Right lobe of liver (tissue), 6 donors: ENCODE measurements around the gene TRPC4AP. TPM values are rescaled to one million over a fixed set of nuclear protein-coding genes. Genes with fewer than 3 reads are reported as not detected.
A peak's percentile ranks its signal among the peaks of the same experiment; 100 is the strongest.

Source experiments
- ATAC-seq, 4 donors: fragments of 200-7000 bp; cut with Tn5 transposase; one replicate each; pipeline ENCODE4 v1.9.1; 2020; ENCODE audit warnings: mild to moderate bottlenecking in 4 of 4, moderate library complexity in 4 of 4
- DNase-seq, 3 donors: peaks; one replicate each; pipeline ENCODE4 v3.0.0-alpha.2; 2020
- H3K27ac ChIP-seq, 3 donors: fragments of 200-600 bp; one replicate each; pipeline ENCODE4 v1.8.0; 2022
- H3K27me3 ChIP-seq, 2 donors: fragments of 200-600 bp; one replicate each; pipeline ENCODE4 v1.8.0; 2022
- H3K36me3 ChIP-seq, 4 donors: fragments of 200-600 bp; sonication (generic) in 1 of 4; one replicate each; pipeline versions ENCODE4 v1.5.1 to v1.8.0; 2017 to 2022; ENCODE audit warnings: control low read depth in 1 of 4
- H3K4me1 ChIP-seq, 4 donors: fragments of 200-600 bp; sonication (generic) in 1 of 4; one replicate each; pipeline versions ENCODE4 v1.5.1 to v1.8.0; 2017 to 2022; ENCODE audit warnings: control low read depth in 1 of 4
- H3K4me3 ChIP-seq, 3 donors: fragments of 200-600 bp; one replicate each; pipeline ENCODE4 v1.8.0; 2022
- H3K9me3 ChIP-seq, 4 donors: fragments of 200-600 bp; sonication (generic) in 1 of 4; one replicate each; pipeline versions ENCODE4 v1.5.1 to v1.8.0; 2017 to 2022; ENCODE audit warnings: control low read depth in 1 of 4
- POLR2A ChIP-seq: fragments of 450-650 bp; IDR thresholded peaks from one replicate; pipeline ENCODE4 v1.6.1; 2017; ENCODE audit warnings: antibody characterized with exemption, mild to moderate bottlenecking
- WGBS: methylation state at CpG from one replicate; pipeline ENCODE4 v1.1.6; 2018; ENCODE audit warnings: low coverage, low lambda C conversion rate; ENCODE audit not compliant: insufficient coverage; ENCODE audit errors: missing lambda C conversion rate; 5-methylcytosine and 5-hydroxymethylcytosine counted together
- intact Hi-C, 2 donors: fragments of 100-400 bp; cut with DNase I; formaldehyde crosslinking; loops; one replicate each; pipeline versions ENCODE4 v1.11.2 to v1.14.1; 2022
- total RNA-seq, 6 experiments: library from RNA; depleted of rRNA in 2 of 6; stranded (reverse); fragments of >200 nt in 2 of 6; fragmentation: NEBNext Ultra II Directional in 3 of 6; extraction: Animal tissue kit (Norgen Biotek cat#: 25700) in 3 of 6; gene quantifications; one replicate each; pipeline versions ENCODE4 v1.1.0 to v1.2.4, GENCODE V29; 2016 to 2023
- TF ChIP-seq, protein P1 (sequence below), 4 donors: fragments of 200-600 bp in 3 of 4; fragments of 450-650 bp in 1 of 4; IDR thresholded peaks; one replicate each; pipeline versions ENCODE4 v1.5.1 to v1.8.0; 2016 to 2022; ENCODE audit warnings: antibody characterized with exemption in 4 of 4, mild to moderate bottlenecking in 2 of 4
- donor health status: DM: no; HTN: yes; CAD: no.
- donor health status: DM: no; HTN: no; CAD: no.
- donor health status: DM: no; HTN: no; CAD: no.
- donor health status: DM: no; HTN: yes; CAD: no.
- donor health status: DM: no; HTN: yes; CAD: no.

The TRPC4AP gene
- total RNA-seq, 6 experiments from 2014 or later = 27.6 to 39.3 (median 34.6) TPM

GRCh38 chr20:34968042-34968775 is 124.4 kb downstream of the TRPC4AP start:
- intact Hi-C loops = no loop called here
- H3K27ac ChIP-seq = no peak overlapping the region
- H3K36me3 ChIP-seq = no peaks in the 10 kb centered on the region
- H3K4me3 ChIP-seq = no peak overlapping the region
- ATAC-seq = no peak
- WGBS = 80% methylated on average over 5 of the region's 7 CpGs
- DNase-seq = no peak
- H3K9me3 ChIP-seq = no peaks in the 10 kb centered on the region
- TF ChIP-seq POLR2A = no peak
- TF ChIP-seq, protein P1, sequence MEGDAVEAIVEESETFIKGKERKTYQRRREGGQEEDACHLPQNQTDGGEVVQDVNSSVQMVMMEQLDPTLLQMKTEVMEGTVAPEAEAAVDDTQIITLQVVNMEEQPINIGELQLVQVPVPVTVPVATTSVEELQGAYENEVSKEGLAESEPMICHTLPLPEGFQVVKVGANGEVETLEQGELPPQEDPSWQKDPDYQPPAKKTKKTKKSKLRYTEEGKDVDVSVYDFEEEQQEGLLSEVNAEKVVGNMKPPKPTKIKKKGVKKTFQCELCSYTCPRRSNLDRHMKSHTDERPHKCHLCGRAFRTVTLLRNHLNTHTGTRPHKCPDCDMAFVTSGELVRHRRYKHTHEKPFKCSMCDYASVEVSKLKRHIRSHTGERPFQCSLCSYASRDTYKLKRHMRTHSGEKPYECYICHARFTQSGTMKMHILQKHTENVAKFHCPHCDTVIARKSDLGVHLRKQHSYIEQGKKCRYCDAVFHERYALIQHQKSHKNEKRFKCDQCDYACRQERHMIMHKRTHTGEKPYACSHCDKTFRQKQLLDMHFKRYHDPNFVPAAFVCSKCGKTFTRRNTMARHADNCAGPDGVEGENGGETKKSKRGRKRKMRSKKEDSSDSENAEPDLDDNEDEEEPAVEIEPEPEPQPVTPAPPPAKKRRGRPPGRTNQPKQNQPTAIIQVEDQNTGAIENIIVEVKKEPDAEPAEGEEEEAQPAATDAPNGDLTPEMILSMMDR (IDR thresholded peaks at IDR 0.05) = no peak
- H3K27me3 ChIP-seq = no peaks in the 10 kb centered on the region
- peaks cover 0 to 3% (median 0%) of the 10 kb centered on the region in 4 donors for H3K4me1 ChIP-seq

DNA sequence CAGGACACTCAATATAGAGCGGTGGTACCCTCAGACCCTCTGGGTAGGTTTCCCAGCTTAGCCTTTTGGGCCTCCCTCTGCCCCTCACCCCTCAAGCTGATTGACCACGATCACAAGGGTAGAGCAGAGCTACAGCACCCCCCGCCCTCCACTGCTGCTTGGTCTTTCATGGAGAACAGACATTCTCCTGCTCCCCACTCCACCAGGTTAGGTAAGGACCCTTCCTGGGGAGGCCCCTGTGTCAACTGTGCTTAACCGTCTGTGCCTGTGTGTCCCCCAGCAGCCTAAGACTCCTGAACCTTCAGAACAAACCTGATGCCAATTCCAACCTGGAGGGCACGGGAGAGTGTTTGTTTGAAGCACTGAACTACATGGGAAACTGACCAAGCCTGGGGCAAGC is 125.2 kb downstream of the TRPC4AP start:
- peaks cover 0 to 3% (median 0%) of the 10 kb centered on the region in 4 donors for H3K4me1 ChIP-seq
- no peak overlapping the region for H3K4me3 ChIP-seq
- H3K27me3 ChIP-seq = no peaks in the 10 kb centered on the region
- no CpG with 5 or more reads among the region's 5 CpGs for WGBS
- no peak for TF ChIP-seq POLR2A
- TF ChIP-seq, protein P1 (IDR thresholded peaks at IDR 0.05) = no peak
- no peaks in the 10 kb centered on the region for H3K36me3 ChIP-seq
- intact Hi-C loops = no loop called here
- H3K9me3 ChIP-seq = no peaks in the 10 kb centered on the region
- DNase-seq = peak in 1 of 3 donors; percentile 15
- H3K27ac ChIP-seq = no peak overlapping the region
- no peak for ATAC-seq

GRCh38 chr20:34965051-34965450 is 127.6 kb downstream of the TRPC4AP start:
- Histone ChIP-seq H3K4me3 (no peak overlapping the region), H3K4me1 (peaks cover 0 to 3% (median 0%) of the 10 kb centered on the region in 4 donors), H3K27ac (no peak overlapping the region), H3K36me3 (no peaks in the 10 kb centered on the region), H3K27me3 (no peaks in the 10 kb centered on the region), H3K9me3 (no peaks in the 10 kb centered on the region)
- DNase-seq (peak in 1 of 3 donors; percentile 26), ATAC-seq (no peak)
- TF ChIP-seq, protein P1 (IDR thresholded peaks at IDR 0.05) = no peak
- TF ChIP-seq POLR2A = no peak
- 80% methylated on average over 2 of the region's 5 CpGs for WGBS
- intact Hi-C loops = no loop called here

GRCh38 chr20:34964486-34964885 is 128.1 kb downstream of the TRPC4AP start:
- intact Hi-C loops = no loop called here
- Histone ChIP-seq H3K4me1 (peaks cover 0 to 3% (median 0%) of the 10 kb centered on the region in 4 donors), H3K36me3 (no peaks in the 10 kb centered on the region), H3K9me3 (no peaks in the 10 kb centered on the region), H3K27me3 (no peaks in the 10 kb centered on the region), H3K27ac (no peak overlapping the region), H3K4me3 (no peak overlapping the region)
- no peak for TF ChIP-seq POLR2A
- TF ChIP-seq, protein P1 (IDR thresholded peaks at IDR 0.05) = no peak
- ATAC-seq (no peak), DNase-seq (no peak)
- 92% methylated on average over 5 of the region's 5 CpGs for WGBS
